Epithelial cell of prostate (primary cell): ENCODE measurements around the gene POLR2E.
A peak's percentile ranks its signal among the peaks of the same experiment; 100 is the strongest.

Experiments
- DNase-seq: peaks from one replicate; pipeline ENCODE4 v3.0.0-alpha.2; 2011; ENCODE audit warnings: low read depth, low spot score
- H3K27ac ChIP-seq: fragments of 450-650 bp; 2 replicates; pipeline ENCODE4 v1.5.1; 2017; ENCODE audit warnings: mild to moderate bottlenecking

The POLR2E gene

GRCh38 chr19:1082928-1083816 is 12.0 kb downstream of the POLR2E start:
- peak overlapping the region; percentile 51 for H3K27ac ChIP-seq
- DNase-seq, result no peak

- DNase-seq, result peak; percentile 68
- peak overlapping the region; percentile 51 for H3K27ac ChIP-seq
Observed at GRCh38 chr19:1082165-1082927, 12.8 kb downstream of the POLR2E start.

GRCh38 chr19:1081301-1082164 is 13.6 kb downstream of the POLR2E start:
- H3K27ac ChIP-seq, result no peak overlapping the region
- DNase-seq, result no peak

GRCh38 chr19:1080360-1081161 is 14.6 kb downstream of the POLR2E start:
- no peak for DNase-seq
- no peak overlapping the region for H3K27ac ChIP-seq

GRCh38 chr19:1079566-1080111 is 15.5 kb downstream of the POLR2E start:
- DNase-seq, result no peak

GRCh38 chr19:1076951-1077350 is 18.2 kb downstream of the POLR2E start:
- no peak overlapping the region for H3K27ac ChIP-seq
- peak; percentile 39 for DNase-seq

More at GRCh38 chr19:1079566-1080111, 15.5 kb downstream of the POLR2E start:
- H3K27ac ChIP-seq, result no peak overlapping the region

- H3K27ac ChIP-seq, result peak overlapping the region; percentile 14
Observed at GRCh38 chr19:1076046-1076386, 19.2 kb downstream of the POLR2E start.

GRCh38 chr19:1074544-1075283 is 20.5 kb downstream of the POLR2E start:
- DNase-seq, result no peak
- no peak overlapping the region for H3K27ac ChIP-seq

More at GRCh38 chr19:1076046-1076386, 19.2 kb downstream of the POLR2E start:
- DNase-seq, result no peak

GRCh38 chr19:1073956-1074517 is 21.1 kb downstream of the POLR2E start:
- DNase-seq, result no peak
- H3K27ac ChIP-seq, result no peak overlapping the region

- no peak overlapping the region for H3K27ac ChIP-seq
- no peak for DNase-seq
Observed at GRCh38 chr19:1073063-1073955, 21.9 kb downstream of the POLR2E start.

GRCh38 chr19:1072371-1073015 is 22.7 kb downstream of the POLR2E start:
- H3K27ac ChIP-seq, result no peak overlapping the region
- DNase-seq, result no peak

- H3K27ac ChIP-seq, result no peak overlapping the region
- DNase-seq, result no peak
Observed at GRCh38 chr19:1070931-1071791, 24.0 kb downstream of the POLR2E start.

- no peak overlapping the region for H3K27ac ChIP-seq
- DNase-seq, result no peak
Observed at GRCh38 chr19:1070576-1070930, 24.6 kb downstream of the POLR2E start.

GRCh38 chr19:1069009-1069779 is 26.0 kb downstream of the POLR2E start:
- DNase-seq, result no peak
- H3K27ac ChIP-seq, result no peak overlapping the region
